Psoas muscle (tissue), 8 donors: Measurements from ENCODE around the gene NXPE4. TPM values are rescaled to one million over a fixed set of nuclear protein-coding genes. Genes with fewer than 3 reads are reported as not detected.

Experiments
- ATAC-seq, 4 donors: fragments of 200-7000 bp; cut with Tn5 transposase; one replicate each; pipeline ENCODE4 v1.9.1; 2020; ENCODE audit warnings: moderate library complexity in 3 of 4, mild to moderate bottlenecking in 2 of 4
- DNase-seq, 2 donors: peaks; one replicate each; pipeline ENCODE4 v3.0.0-alpha.2; 2020
- H3K27ac ChIP-seq: fragments of 200-600 bp; one replicate; pipeline ENCODE4 v1.8.0; 2022
- H3K27me3 ChIP-seq, 3 donors: fragments of 200-600 bp in 1 of 3; one replicate each; pipeline versions ENCODE4 v1.6.1 to v1.8.0; 2013 to 2022; ENCODE audit warnings: low read length in 2 of 3, mild to moderate bottlenecking in 2 of 3, moderate library complexity in 1 of 3; ENCODE audit not compliant: insufficient read depth in 3 of 3
- H3K36me3 ChIP-seq, 2 donors: fragments of 200-600 bp in 1 of 2; one replicate each; pipeline versions ENCODE4 v1.6.1 to v1.8.0; 2013 to 2022; ENCODE audit warnings: low read depth in 1 of 2, mild to moderate bottlenecking in 1 of 2, moderate library complexity in 1 of 2; ENCODE audit not compliant: insufficient read depth in 1 of 2
- H3K4me1 ChIP-seq: fragments of 200-600 bp; one replicate; pipeline ENCODE4 v1.8.0; 2022
- H3K4me3 ChIP-seq: fragments of 200-600 bp; one replicate; pipeline ENCODE4 v1.8.0; 2022; ENCODE audit warnings: mild to moderate bottlenecking
- H3K9me3 ChIP-seq: fragments of 200-600 bp; one replicate; pipeline ENCODE4 v1.8.0; 2022
- CTCF ChIP-seq: fragments of 200-600 bp; IDR thresholded peaks from one replicate; pipeline ENCODE4 v1.8.0; 2022; ENCODE audit warnings: antibody characterized with exemption
- WGBS, 3 donors: extraction: QIAGEN DNeasy Blood & Tissue Kit; methylation state at CpG; one replicate each; pipeline versions ENCODE4 v1.1.6 to v1.1.7; 2013; 5-methylcytosine and 5-hydroxymethylcytosine counted together
- intact Hi-C, 2 donors: fragments of 100-400 bp; cut with DNase I; formaldehyde crosslinking; loops; one replicate each; pipeline versions ENCODE4 v1.11.0 to v1.14.2; 2022
- polyA plus RNA-seq, 3 donors: library from polyadenylated mRNA; stranded (reverse); fragments of 200-250 nt; gene quantifications; one replicate each; pipeline ENCODE4 v1.2.3, GENCODE V29; 2013
- total RNA-seq, 4 donors: library from RNA; stranded (reverse); fragmentation: NEBNext Ultra II Directional in 2 of 4; extraction: Animal tissue kit (Norgen Biotek cat#: 25700) in 2 of 4; gene quantifications; one replicate each; pipeline versions ENCODE4 v1.2.1 to v1.2.4, GENCODE V29; 2021 to 2023
- donor health status: healthy with polysubstance abuse.
- donor health status: DM: no; HTN: no; CAD: no; lungs with moderate emphysema.
- donor health status: Bipolar disorder and iron deficiency.
- donor health status: healthy.
- donor health status: DM: yes; HTN: yes; CAD: no.
- donor health status: DM: no; HTN: no; CAD: no.
- donor health status: DM: no; HTN: no; CAD: no.
- donor health status: DM: yes; HTN: yes; CAD: no.

The NXPE4 gene
- total and polyA plus RNA-seq, 7 donors, result not detected

GRCh38 chr11:114619659-114620173 is 24.1 kb upstream of the NXPE4 start:
- 76 to 88% (median 81%) methylated on average over 10 of the region's 10 CpGs for WGBS, 3 donors
- ATAC-seq (no peak), DNase-seq (no peak)
- no peaks in the 10 kb centered on the region for H3K27me3 ChIP-seq
- H3K4me1 ChIP-seq, result no peaks in the 10 kb centered on the region
- TF ChIP-seq CTCF, result no peak
- intact Hi-C loops, result loop anchor here in 1 of 2 donors (10.0 kb wide), 1 partner anchor 275 kb away; no protein-coding TSS in a partner anchor
- H3K4me3 ChIP-seq, result no peak overlapping the region
- H3K36me3 ChIP-seq, result no peaks in the 10 kb centered on the region
- no peak overlapping the region for H3K27ac ChIP-seq
- H3K9me3 ChIP-seq, result peaks cover 7% of the 10 kb centered on the region

- Histone ChIP-seq H3K9me3 (peaks cover 2% of the 10 kb centered on the region), H3K27ac (no peak overlapping the region), H3K27me3 (no peaks in the 10 kb centered on the region), H3K4me1 (no peaks in the 10 kb centered on the region), H3K4me3 (no peak overlapping the region), H3K36me3 (no peaks in the 10 kb centered on the region)
- TF ChIP-seq CTCF, result no peak
- 95 to 97% (median 96%) methylated on average over 5 of the region's 5 CpGs for WGBS, 3 donors
- ATAC-seq (no peak), DNase-seq (no peak)
- intact Hi-C loops, result loop anchor here in 1 of 2 donors (10.0 kb wide), 1 partner anchor 273 kb away; no protein-coding TSS in a partner anchor
Observed at GRCh38 chr11:114618139-114618538, 22.6 kb upstream of the NXPE4 start.

GRCh38 chr11:114617157-114618124 is 21.9 kb upstream of the NXPE4 start:
- DNase-seq, result no peak
- H3K4me1 ChIP-seq, result no peaks in the 10 kb centered on the region
- no peak overlapping the region for H3K4me3 ChIP-seq
- no peaks in the 10 kb centered on the region for H3K27me3 ChIP-seq
- ATAC-seq, result no peak
- no peak overlapping the region for H3K27ac ChIP-seq
- TF ChIP-seq CTCF, result no peak
- no peaks in the 10 kb centered on the region for H3K9me3 ChIP-seq
- no peaks in the 10 kb centered on the region for H3K36me3 ChIP-seq
- 91 to 93% (median 92%) methylated on average over 29 of the region's 29 CpGs for WGBS, 3 donors
- intact Hi-C loops, result loop anchor here in 1 of 2 donors (10.0 kb wide), 1 partner anchor 273 kb away; no protein-coding TSS in a partner anchor

- H3K27me3 ChIP-seq, result no peaks in the 10 kb centered on the region
- DNase-seq (no peak), ATAC-seq (no peak)
- no peak overlapping the region for H3K4me3 ChIP-seq
- TF ChIP-seq CTCF, result no peak
- 91 to 95% (median 94%) methylated on average over 8 of the region's 8 CpGs for WGBS, 3 donors
- no peaks in the 10 kb centered on the region for H3K36me3 ChIP-seq
- no peaks in the 10 kb centered on the region for H3K9me3 ChIP-seq
- no peaks in the 10 kb centered on the region for H3K4me1 ChIP-seq
- no peak overlapping the region for H3K27ac ChIP-seq
- intact Hi-C loops, result loop anchor here in 1 of 2 donors (10.0 kb wide), 1 partner anchor 272 kb away; no protein-coding TSS in a partner anchor
Observed at GRCh38 chr11:114616516-114616915, 20.9 kb upstream of the NXPE4 start.
